NCI-H748 treated with DMSO at 0.1 percent for 48 hours (cell line): ENCODE measurements around the gene TSC2.
"Not testable (repeated sequence)": the region's sequence is repeated elsewhere in the genome, so short reads cannot be mapped to it uniquely, and the experiment has no call there.

Experiments used
- DNase-seq: peaks from one replicate; lab custom pipeline; 2025; lab: John Stamatoyannopoulos, UW

The TSC2 gene

DNA sequence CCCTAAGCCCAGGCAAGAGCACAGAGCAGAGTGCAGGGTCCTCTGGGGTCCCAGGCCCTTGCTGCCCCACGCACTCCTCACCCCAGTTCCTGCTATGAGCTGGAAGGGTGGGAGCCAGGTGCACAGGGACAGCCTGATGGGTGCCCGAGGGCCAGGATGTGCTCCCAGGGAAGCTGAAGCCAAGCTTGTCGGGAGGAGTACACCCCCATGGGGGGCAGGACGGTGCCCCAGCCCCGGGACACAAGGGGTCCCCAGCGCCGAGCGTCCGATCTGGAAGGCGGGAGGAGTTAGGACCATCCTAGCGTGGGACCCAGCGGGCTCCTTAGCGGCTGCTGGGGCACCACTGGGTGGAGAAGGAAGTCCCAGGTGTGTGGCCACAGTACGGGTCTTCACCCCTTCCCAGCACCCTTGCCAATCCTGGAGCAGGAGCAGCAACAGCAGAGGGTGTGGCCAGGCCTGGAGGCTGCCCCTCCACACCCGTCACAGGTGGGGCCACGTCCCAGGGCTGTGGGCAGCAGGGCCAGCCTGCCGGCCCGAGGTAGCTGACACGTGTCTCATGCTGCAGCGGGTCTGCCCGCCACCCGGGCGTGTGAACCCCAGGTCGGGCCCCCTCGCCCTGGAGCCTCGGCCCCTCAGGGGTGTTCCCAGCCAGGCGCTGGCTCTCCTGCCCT lies 76.1 kb downstream of the TSC2 start:
- DNase-seq: not testable (repeated sequence)

DNA sequence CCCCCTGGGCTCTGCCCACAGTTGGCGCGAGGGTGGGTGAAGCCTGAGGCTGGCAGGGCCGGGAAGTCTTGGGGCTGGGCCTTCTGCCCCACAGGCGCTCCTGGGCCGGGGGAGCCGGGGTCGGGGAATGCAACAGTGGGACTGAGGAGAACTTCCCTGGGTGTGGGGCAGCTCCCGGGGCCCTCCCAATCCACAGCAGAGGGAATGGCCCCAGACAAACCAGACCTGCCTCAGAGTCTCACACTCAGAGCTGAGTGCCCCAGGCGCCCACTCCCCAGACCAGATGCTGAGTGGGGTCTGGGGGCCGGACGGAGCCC lies 76.5 kb downstream of the TSC2 start:
- DNase-seq: not testable (repeated sequence)

GRCh38 chr16:2124694-2125444 lies 77.1 kb downstream of the TSC2 start:
- DNase-seq: not testable (repeated sequence)

- not testable (repeated sequence) for DNase-seq
Measured at GRCh38 chr16:2125609-2126008, 77.8 kb downstream of the TSC2 start.

DNA sequence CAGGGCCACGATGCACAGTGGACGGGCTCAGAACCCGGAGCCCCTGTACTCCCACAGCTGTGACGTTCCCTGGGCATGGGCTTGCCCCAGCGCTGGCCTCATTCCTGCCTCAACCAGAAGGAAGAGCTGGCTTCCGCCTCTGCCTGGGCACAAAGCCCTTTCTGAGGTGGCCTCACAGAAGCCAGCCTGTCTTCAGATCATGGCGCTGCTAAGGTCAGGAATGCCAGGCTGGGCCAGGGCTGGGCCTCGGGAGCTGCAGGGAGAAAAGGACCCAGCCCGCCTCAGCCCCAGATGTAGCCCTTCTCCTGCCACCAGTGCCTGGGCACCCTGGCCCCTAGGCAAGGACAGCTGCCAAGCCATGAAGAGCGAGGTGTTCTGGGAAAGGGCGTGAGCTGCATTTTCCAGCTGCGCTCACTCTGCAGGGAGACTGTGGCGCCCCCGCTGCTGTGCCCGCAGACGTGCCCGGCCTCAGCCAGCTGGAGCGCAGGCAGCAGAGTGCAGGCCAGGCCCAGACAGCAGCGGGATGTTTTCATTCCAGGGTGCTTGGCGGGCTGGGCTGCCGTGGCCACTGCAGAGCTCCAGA lies 78.5 kb downstream of the TSC2 start:
- DNase-seq: not testable (repeated sequence)

- not testable (repeated sequence) for DNase-seq
Measured at GRCh38 chr16:2126928-2127556, 79.3 kb downstream of the TSC2 start.

- peak; percentile 7 for DNase-seq
Measured at GRCh38 chr16:2127630-2128280, 80.0 kb downstream of the TSC2 start.

- DNase-seq: not testable (repeated sequence)
Measured at GRCh38 chr16:2129251-2129650, 81.5 kb downstream of the TSC2 start.

DNA sequence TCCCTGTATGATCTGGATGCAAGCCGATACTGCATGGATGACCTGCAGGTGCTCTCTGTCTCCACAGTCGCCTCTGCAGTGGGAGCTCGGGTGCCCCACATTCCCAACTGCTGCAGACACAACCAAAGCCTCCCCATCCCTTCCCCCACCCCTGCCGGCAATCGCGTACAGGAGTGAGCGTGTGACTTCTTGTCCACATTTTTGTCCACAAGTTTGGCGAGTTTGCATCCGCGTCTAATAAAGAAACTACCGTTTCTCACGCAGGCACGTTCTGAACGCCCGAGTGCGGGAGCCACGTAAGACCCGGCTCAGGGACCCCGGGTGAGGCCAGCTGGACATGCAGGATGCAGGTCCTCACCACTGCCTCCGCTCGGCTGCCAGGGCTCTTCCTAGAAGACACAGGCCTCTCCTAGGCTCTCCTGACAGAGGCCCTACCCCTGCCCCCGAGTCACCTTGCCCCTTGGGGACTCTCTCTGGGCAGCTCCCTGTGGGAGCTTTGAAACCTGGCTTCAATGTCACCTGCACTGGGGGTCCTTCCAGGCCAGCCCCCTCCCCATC lies 82.2 kb downstream of the TSC2 start:
- DNase-seq: not testable (repeated sequence)

DNA sequence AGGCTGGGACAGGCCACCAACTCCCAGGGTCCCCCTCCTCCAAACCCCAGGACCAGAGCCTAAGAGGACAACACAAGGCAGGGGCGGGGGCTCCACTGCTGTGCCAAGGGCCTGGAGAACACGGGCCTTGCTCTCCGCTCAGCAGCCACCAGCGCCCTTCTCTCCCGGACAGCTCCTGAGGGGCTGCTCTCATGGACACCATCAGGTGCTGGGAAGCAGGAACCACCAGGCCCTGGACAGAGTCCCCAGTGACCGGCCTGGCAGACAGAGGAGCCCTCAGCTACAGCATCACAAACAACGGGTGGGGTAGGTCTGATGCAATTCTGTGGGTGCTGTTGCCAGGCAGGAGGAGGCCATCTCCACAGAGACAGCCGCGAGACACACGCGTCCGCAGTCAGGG lies 86.0 kb downstream of the TSC2 start:
- DNase-seq: not testable (repeated sequence)

DNA sequence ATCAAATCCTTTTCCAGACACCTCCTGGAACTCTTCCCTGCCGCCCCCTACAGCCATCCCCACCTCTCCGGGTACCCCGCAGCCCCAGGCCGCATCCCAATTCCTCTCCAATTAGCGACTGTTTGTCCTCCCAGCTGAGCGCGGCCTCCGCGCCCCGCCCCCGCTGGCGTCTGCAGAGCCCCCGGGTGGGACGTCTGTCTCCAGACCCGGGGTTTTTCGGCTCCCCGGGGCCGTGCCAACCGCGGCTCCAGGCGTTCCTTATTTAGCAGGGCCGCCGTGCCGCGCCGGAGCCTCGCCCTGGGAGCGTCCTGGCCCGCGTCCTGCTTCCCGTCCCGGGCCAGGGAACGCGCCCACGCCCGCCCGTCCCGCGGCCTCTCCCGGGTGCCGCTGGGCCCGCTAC lies 87.3 kb downstream of the TSC2 start:
- DNase-seq: not testable (repeated sequence)

DNA sequence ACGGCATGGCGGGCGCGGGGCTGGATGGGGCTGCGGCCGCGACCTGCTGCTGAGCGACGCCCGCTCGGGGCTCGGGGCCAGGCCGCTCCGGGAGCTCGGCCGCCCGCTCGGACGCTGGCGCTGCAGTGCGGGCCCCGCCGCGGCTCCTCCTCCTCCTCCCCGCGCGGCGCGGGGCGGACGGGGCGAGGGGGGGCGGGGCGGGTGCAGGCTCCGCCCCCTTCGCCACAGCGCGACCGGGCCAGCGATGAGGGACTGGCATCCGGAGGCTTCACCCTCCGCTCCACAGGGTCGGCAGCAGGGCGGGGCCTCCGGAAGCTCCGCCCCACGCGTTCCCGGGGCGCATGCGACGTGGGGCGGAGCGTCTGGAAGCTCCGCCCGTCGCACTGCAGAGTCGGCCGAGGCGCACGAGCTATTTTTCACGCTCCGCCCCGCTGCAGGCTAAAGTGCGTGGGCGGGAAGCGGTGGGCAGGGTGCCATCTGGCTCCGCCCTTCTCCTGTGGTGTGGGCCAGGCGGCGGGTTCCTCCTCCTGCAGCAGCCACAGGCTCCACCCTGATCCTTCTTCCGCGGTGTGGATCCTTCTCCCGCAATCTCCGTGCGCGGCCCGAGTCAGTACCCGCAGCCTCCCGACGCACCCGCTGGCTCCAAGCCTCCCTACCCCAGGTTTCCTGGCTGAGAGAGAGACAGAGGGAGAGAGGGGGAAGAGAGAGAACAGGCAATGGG lies 88.1 kb downstream of the TSC2 start, which contains the start of gene PKD1:
Gene PKD1 (minus strand): TSS at position 129 of the 721 bp plus-strand sequence. CDS start 209 bp downstream, outside the sequence.
- peak; percentile 31 for DNase-seq
